WTC11 (cell line): ENCODE results near the gene TMPRSS12. TPM values are rescaled to one million over a fixed set of nuclear protein-coding genes. Genes with fewer than 3 reads are reported as not detected.

Experiments used
- ATAC-seq: fragments of 200-7000 bp; cut with Tn5 transposase; 2 replicates; pipeline ENCODE4 v1.10.0; 2021; ENCODE audit warnings: mild to moderate bottlenecking, moderate library complexity
- CTCF ChIA-PET: fragments of 300-600 bp; sonication (Branson Sonifier 250); formaldehyde crosslinking; loops from one replicate; lab custom pipeline; 2021; ENCODE audit warnings: antibody characterized with exemption; lab: Charles Lee
- POLR2A ChIA-PET: fragments of 350-600 bp; sonication (Branson Sonifier 250); formaldehyde crosslinking; loops from one replicate; lab custom pipeline; 2021; ENCODE audit warnings: antibody characterized with exemption; lab: Charles Lee
- DNase-seq: peaks from one replicate; pipeline ENCODE4 v3.0.0; 2021; ENCODE audit warnings: low spot score
- H3K27ac Mint-ChIP-seq: 2 replicates; pipeline ENCODE4 v1.8.0; 2021; ENCODE audit warnings: mixed read lengths
- H3K27me3 Mint-ChIP-seq: 2 replicates; pipeline ENCODE4 v1.8.0; 2021; ENCODE audit warnings: low read depth, mild to moderate bottlenecking, moderate library complexity, mixed read lengths
- H3K36me3 Mint-ChIP-seq: 2 replicates; pipeline ENCODE4 v1.8.0; 2021; ENCODE audit warnings: mixed read lengths
- H3K4me1 Mint-ChIP-seq: 2 replicates; pipeline ENCODE4 v1.8.0; 2022; ENCODE audit warnings: mixed read lengths
- H3K4me3 Mint-ChIP-seq: 2 replicates; pipeline ENCODE4 v1.8.0; 2021; ENCODE audit warnings: mild to moderate bottlenecking, moderate library complexity, mixed read lengths
- H3K9me3 Mint-ChIP-seq: 2 replicates; pipeline ENCODE4 v1.8.0; 2021; ENCODE audit warnings: mixed read lengths
- AFF4 ChIP-seq: sonication (generic); formaldehyde crosslinking; IDR thresholded peaks from 2 replicates; pipeline ENCODE4 v1.8.1; 2023; ENCODE audit warnings: mild to moderate bottlenecking, missing genetic modification reagents, borderline replicate concordance
- AR ChIP-seq: fragments of 250-450 bp; sonication (Bioruptor Pico); IDR thresholded peaks from 2 replicates; pipeline ENCODE4 v1.9.0; 2021; ENCODE audit warnings: mild to moderate bottlenecking
- ARID4B ChIP-seq: sonication (generic); formaldehyde crosslinking; IDR thresholded peaks from 2 replicates; pipeline ENCODE4 v1.8.0; 2023; ENCODE audit warnings: missing genetic modification reagents, mild to moderate bottlenecking, borderline replicate concordance
- ATF6 ChIP-seq: sonication (generic); formaldehyde crosslinking; IDR thresholded peaks from 2 replicates; pipeline ENCODE4 v1.8.1; 2023; ENCODE audit warnings: mild to moderate bottlenecking, missing genetic modification reagents
- CBFB ChIP-seq: sonication (generic); formaldehyde crosslinking; IDR thresholded peaks from 2 replicates; pipeline ENCODE4 v1.8.1; 2022; ENCODE audit warnings: mild to moderate bottlenecking, low read depth, missing genetic modification reagents
- E2F5 ChIP-seq: sonication (generic); formaldehyde crosslinking; IDR thresholded peaks from 2 replicates; pipeline ENCODE4 v1.8.1; 2022; ENCODE audit warnings: mild to moderate bottlenecking, moderate library complexity, missing genetic modification reagents
- EMX1 ChIP-seq: fragments of 250-450 bp; sonication (Bioruptor Pico); IDR thresholded peaks from 2 replicates; pipeline ENCODE4 v1.8.0; 2021; ENCODE audit warnings: mild to moderate bottlenecking
- ESRRA ChIP-seq: sonication (generic); formaldehyde crosslinking; IDR thresholded peaks from 2 replicates; pipeline ENCODE4 v1.8.1; 2022; ENCODE audit warnings: mild to moderate bottlenecking, missing genetic modification reagents, borderline replicate concordance
- JUN ChIP-seq: sonication (generic); formaldehyde crosslinking; IDR thresholded peaks from 2 replicates; pipeline ENCODE4 v1.8.0; 2023; ENCODE audit warnings: mild to moderate bottlenecking, missing genetic modification reagents
- KAT7 ChIP-seq: sonication (generic); formaldehyde crosslinking; IDR thresholded peaks from 2 replicates; pipeline ENCODE4 v1.8.1; 2023; ENCODE audit warnings: missing genetic modification reagents, mild to moderate bottlenecking, borderline replicate concordance
- MLX ChIP-seq: sonication (generic); formaldehyde crosslinking; IDR thresholded peaks from 2 replicates; pipeline ENCODE4 v1.8.1; 2023; ENCODE audit warnings: mild to moderate bottlenecking, missing genetic modification reagents, moderate library complexity
- MXD4 ChIP-seq: fragments of 250-450 bp; sonication (Bioruptor Pico); IDR thresholded peaks from 2 replicates; pipeline ENCODE4 v1.8.0; 2021; ENCODE audit warnings: mild to moderate bottlenecking, moderate library complexity, borderline replicate concordance
- PRDM15 ChIP-seq: sonication (generic); formaldehyde crosslinking; IDR thresholded peaks from 2 replicates; pipeline ENCODE4 v1.8.0; 2022; ENCODE audit warnings: missing genetic modification reagents
- SP1 ChIP-seq: sonication (generic); formaldehyde crosslinking; conservative IDR thresholded peaks from 2 replicates; pipeline ENCODE4 v1.8.1; 2022; ENCODE audit warnings: missing genetic modification reagents
- ZBTB43 ChIP-seq: sonication (generic); formaldehyde crosslinking; IDR thresholded peaks from 2 replicates; pipeline ENCODE4 v1.8.1; 2023; ENCODE audit warnings: mild to moderate bottlenecking, missing genetic modification reagents
- total RNA-seq: library from RNA; stranded (reverse); gene quantifications from 3 replicates; pipeline ENCODE4 v1.2.3, GENCODE V29; 2021

TMPRSS12 gene
- total RNA-seq, 1 experiment from 2014 or later, result not detected

GRCh38 chr12:50924131-50924438, 81.4 kb downstream of the TMPRSS12 start:
- H3K9me3 Mint-ChIP-seq, result peaks cover 6% of the 10 kb centered on the region; the same call in 1 of the 2 replicates
- CTCF ChIA-PET, result interaction anchor here (1.2 to 1.3 kb wide), 2 partner anchors 9 to 159 kb away, joined by 4 read pairs; no protein-coding TSS in a partner anchor
- H3K36me3 Mint-ChIP-seq, result no peaks in the 10 kb centered on the region
- no peaks in the 10 kb centered on the region for H3K27me3 Mint-ChIP-seq
- DNase-seq (no peak), ATAC-seq (peak; percentile 13)
- H3K27ac Mint-ChIP-seq, result peak overlapping the region; percentile 88
- POLR2A ChIA-PET, result interaction anchor here (0.6 kb wide), 1 partner anchor 343 kb away, joined by 5 read pairs; no protein-coding TSS in a partner anchor
- peaks cover 65% of the 10 kb centered on the region for H3K4me1 Mint-ChIP-seq
- H3K4me3 Mint-ChIP-seq, result peak overlapping the region; percentile 85
- TF ChIP-seq JUN (no peak), ATF6 (CRISPR knock-in tag) (no peak), CBFB (no peak), E2F5 (CRISPR knock-in tag) (no peak), MLX (no peak), ZBTB43 (CRISPR knock-in tag) (no peak), KAT7 (CRISPR knock-in tag) (no peak), MXD4 (CRISPR knock-in tag) (no peak), AFF4 (CRISPR knock-in tag) (no peak), PRDM15 (CRISPR knock-in tag) (no peak), EMX1 (no peak), ARID4B (CRISPR knock-in tag) (no peak), ESRRA (no peak), AR (no peak), SP1 (CRISPR knock-in tag) (no peak)
